SK-N-SH treated with all-trans-retinoic acid at 6 μM for 48 hours (cell line): ENCODE data around the gene TBCEL.

Experiments
- BACH2 ChIP-seq: fragments of 250-450 bp; sonication (Bioruptor Pico); IDR thresholded peaks from 2 replicates; pipeline ENCODE4 v1.9.0; 2021; ENCODE audit warnings: mild to moderate bottlenecking, borderline replicate concordance
- CREB5 ChIP-seq: fragments of 250-450 bp; sonication (Bioruptor Pico); IDR thresholded peaks from 2 replicates; pipeline ENCODE4 v1.5.1; 2020; ENCODE audit warnings: low read depth, mild to moderate bottlenecking, moderate library complexity
- CSRNP3 ChIP-seq: fragments of 250-450 bp; sonication (Bioruptor Pico); IDR thresholded peaks from 2 replicates; pipeline ENCODE4 v1.5.1; 2021; ENCODE audit warnings: mild to moderate bottlenecking, moderate library complexity
- GLIS3 ChIP-seq: fragments of 250-450 bp; sonication (Bioruptor Pico); IDR thresholded peaks from 2 replicates; pipeline ENCODE4 v1.5.0; 2020; ENCODE audit warnings: mild to moderate bottlenecking, moderate library complexity
- ISL1 ChIP-seq: fragments of 250-450 bp; sonication (Bioruptor Pico); IDR thresholded peaks from 2 replicates; pipeline ENCODE4 v2.1.2; 2022; ENCODE audit warnings: mild to moderate bottlenecking, moderate library complexity
- PATZ1 ChIP-seq: fragments of 250-450 bp; sonication (Bioruptor Pico); IDR thresholded peaks from 2 replicates; pipeline ENCODE4 v1.8.0; 2020; ENCODE audit warnings: mild to moderate bottlenecking, moderate library complexity, borderline replicate concordance
- RARB ChIP-seq: fragments of 250-450 bp; sonication (Bioruptor Pico); IDR thresholded peaks from 2 replicates; pipeline ENCODE4 v1.8.0; 2021; ENCODE audit warnings: mild to moderate bottlenecking, moderate library complexity
- SNAI2 ChIP-seq: fragments of 250-450 bp; sonication (Bioruptor Pico); IDR thresholded peaks from 2 replicates; pipeline ENCODE4 v1.5.0; 2020; ENCODE audit warnings: mild to moderate bottlenecking, moderate library complexity
- TSHZ2 ChIP-seq: fragments of 250-450 bp; sonication (Bioruptor Pico); IDR thresholded peaks from 2 replicates; pipeline ENCODE4 v1.5.0; 2020; ENCODE audit warnings: mild to moderate bottlenecking, moderate library complexity
- ZFP3 ChIP-seq: fragments of 250-450 bp; sonication (Bioruptor Pico); IDR thresholded peaks from 2 replicates; pipeline ENCODE4 v1.5.0; 2020; ENCODE audit warnings: mild to moderate bottlenecking, moderate library complexity
- ZNF565 ChIP-seq: fragments of 450-650 bp; formaldehyde crosslinking; conservative IDR thresholded peaks from 2 replicates; pipeline ENCODE4 v1.5.0; 2020; ENCODE audit warnings: low read depth, mild to moderate bottlenecking, moderate library complexity
- ZNF8 ChIP-seq: fragments of 450-650 bp; formaldehyde crosslinking; IDR thresholded peaks from 2 replicates; pipeline ENCODE4 v1.5.0; 2020; ENCODE audit warnings: mild to moderate bottlenecking, moderate library complexity

- TF ChIP-seq GLIS3 (CRISPR knock-in tag), result no peak
- no peak for TF ChIP-seq TSHZ2 (CRISPR knock-in tag)
- no peak for TF ChIP-seq CREB5 (CRISPR knock-in tag)
- TF ChIP-seq ZFP3 (CRISPR knock-in tag), result no peak
- no peak for TF ChIP-seq PATZ1 (CRISPR knock-in tag)
- TF ChIP-seq CSRNP3, result no peak
- no peak for TF ChIP-seq SNAI2 (CRISPR knock-in tag)
- TF ChIP-seq ISL1 (CRISPR knock-in tag), result no peak
- TF ChIP-seq ZNF565, result no peak
- no peak for TF ChIP-seq ZNF8 (CRISPR knock-in tag)
- TF ChIP-seq RARB, result no peak
- TF ChIP-seq BACH2, result no peak
Observed at GRCh38 chr11:121082219-121082618, 58.3 kb downstream of the TBCEL start.
